Measurements from ENCODE around the gene GMDS.

GMDS gene

DNA sequence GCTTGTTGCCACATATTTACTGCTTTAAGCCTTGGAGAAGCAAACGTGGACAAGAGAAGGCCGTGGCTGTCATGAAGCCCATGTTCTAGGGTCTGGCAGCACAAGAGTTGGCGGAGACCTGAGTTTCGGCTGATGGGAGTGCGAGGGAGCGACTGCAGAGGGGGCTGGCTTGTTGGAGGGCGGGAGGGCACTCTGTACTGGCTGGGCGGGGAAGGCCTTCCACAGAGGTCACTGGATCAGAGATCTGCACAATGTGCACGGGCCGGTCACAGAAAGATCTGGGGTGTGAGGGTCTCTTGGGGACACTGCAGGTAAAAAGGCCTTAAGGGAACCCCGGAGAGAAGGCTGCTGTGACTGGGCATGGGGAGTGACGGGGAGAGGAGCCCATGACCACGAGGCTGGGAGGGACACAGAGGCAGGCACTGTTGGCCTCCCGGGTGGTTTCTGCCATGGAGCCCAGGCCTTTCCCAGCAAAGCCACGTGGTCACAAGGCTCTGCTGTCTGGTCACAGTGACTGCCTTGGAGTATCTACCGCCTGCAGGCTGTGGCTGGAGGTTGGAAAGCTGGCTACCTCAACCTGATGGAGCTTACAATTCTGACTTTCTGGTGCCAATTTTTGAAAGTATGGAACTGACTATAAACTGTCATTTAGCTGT is 611.9 kb downstream of the GMDS start:
- DNase-seq, result no peak

DNA sequence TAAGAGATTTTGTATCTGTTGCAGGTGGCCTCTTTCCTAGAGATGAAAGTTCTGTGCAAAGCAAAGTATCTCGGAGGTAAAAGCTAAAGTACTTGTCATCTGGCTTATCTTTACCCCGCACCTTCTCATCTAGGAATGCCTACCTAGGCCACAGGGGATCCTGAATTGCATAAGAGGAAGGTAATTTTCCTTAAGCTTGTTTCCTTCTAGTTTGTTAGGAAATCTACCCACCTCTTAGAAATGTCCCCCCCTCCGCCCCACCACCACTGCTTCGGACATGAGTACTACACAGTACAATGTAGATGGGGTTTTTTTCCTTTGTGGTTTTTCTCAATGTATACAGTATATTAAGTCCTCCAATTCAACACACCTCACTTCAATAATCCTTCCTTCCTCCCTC is 614.2 kb downstream of the GMDS start:
- no peak for DNase-seq

DNA sequence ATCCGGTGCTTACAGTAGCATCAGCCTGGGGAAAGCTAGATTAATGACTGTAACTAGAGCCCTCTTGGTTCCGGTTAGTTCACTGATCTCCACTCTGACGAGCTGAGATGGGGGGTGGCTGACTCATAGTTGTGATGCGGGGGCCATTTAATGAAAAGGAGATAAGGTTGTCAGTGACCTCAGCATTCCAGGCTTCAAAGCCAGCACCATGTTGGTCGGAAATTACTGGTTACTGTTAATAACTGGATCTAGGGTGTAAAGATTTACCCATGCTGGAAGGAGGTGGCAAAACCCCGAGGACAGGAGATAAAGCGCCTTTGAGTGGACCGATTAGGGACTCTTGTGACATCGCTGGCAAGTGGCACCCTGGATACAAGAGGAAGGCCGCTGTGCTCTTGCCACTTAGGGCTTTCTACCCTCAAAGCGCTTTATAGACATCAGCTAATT is 614.6 kb downstream of the GMDS start:
- DNase-seq, result no peak

DNA sequence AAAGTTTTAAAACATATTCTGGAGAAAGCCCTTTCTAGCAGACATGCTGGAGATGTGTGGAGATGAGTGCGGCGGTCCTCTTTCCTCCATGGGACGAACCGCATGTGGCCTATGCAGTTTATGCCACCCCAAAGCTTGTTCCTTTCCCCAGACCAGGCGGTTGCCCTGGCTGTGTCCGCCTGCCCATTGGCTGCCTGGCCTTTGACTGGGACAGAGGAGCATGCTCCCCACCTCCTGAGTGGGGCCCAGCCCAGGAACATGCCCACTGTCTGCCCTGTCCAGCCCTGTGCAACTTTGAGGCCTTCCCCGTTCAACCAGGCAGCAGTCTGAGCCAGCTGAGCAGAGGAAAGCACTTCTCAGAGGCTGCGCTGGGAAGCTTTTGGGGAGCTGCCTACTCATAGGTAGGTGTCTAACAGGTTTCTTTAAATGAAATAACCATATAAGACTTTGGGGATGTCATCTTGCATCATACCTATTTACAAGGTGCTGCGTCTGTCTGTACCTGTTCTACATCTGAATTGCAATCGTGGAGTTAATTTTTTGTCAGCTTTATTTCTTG is 615.1 kb downstream of the GMDS start:
- DNase-seq, result no peak

DNA sequence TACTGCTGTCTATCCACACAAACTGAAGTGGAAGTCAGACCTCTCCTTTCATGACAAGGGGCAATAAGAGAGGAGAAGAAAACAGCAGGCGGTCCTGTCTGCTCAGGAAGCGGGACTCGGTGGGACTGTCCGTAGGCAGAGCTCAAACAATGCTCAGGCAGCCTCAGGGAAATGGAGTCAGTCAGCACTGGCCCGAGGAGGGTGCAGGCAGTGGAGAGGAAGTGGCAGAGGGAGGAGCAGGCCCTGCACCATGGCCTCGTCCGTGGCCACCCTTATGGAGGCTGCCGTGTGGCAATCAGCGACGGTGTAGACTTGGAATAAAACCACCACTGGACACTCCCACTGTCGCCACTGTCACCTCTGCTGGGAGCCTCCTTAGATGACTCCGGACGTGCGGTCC is 616.1 kb downstream of the GMDS start:
- no peak for DNase-seq

DNA sequence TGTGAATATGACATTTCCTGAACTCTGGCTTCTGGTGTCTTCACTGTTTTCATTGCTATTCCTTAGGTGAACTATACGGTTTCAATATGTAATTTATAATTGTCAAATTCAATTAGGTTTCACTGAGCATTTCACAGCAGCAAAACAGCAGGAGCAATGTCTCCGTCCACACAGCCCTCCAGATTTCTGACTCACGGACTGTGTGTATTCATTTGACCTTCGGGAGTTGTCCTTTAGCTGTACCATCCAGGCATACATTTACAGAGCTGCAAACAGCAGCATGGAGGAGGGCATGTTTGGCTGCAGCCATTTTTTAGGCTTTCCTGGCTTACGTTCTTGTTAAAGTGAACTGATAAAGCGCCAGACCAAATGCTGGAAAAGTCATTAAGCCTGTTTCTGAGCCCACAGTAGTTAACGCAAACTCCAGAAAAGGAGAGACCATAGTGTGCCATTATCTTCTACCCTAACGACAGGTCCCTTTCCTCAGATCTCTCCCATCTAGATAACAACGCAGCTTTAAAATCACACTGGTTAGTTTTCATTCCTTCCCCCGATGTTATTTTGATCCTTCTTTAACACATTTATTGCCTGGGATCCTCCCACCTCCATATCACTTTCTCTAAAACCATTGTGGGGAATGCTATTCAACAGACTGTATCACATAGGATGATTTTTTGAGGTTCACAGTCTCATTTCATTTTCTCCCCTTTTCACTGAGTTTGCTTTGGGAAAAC is 617.4 kb downstream of the GMDS start:
- no peak for DNase-seq

DNA sequence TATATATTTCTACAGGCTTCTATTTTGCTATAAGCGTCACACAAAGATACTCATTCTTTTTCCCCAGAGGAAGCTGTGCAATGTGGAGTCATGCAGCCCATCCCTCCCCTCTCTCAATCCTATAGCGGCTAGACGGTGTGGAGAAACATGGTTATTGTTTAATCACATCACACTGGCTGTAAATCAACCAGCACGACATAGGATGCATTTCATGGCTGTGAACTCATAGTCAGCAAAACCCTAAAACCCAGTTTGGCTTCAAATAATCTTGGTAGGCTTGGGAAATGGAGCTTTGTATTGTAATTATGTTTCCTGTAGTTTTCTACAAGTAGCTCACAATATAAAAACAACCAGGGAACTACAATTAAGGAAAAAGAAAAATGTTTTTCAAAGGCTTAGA is 618.9 kb downstream of the GMDS start:
- no peak for DNase-seq

DNA sequence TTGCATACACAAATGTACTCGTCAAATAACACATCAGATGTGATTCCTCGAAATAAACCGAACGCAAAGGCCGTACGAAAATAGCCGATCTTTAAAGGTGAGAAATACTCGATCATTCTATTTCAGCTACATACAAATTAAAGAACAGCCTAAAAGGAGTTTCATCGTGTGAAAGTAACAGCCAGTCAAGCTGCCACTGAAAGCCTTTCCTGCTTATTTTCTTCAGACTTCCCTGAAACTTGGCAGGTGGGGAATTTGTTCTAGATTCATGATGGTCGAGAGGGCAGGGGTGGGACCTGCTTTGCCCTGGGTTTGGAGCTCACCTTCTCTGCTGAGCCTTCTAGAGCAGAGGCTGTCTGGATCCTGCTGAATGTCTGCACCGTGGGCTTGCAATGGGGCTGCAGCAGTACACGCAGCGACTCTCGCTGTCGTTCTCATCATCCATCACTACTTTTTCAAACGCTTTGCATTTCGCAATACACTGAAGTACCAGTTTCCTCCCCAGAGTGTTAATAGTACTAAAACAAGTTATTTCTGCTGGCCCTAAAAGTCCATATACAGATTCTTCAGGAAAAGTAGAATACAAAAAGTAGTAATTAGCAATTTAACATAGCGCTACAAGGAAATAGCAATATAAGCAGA is 619.5 kb downstream of the GMDS start:
- DNase-seq, result no peak

DNA sequence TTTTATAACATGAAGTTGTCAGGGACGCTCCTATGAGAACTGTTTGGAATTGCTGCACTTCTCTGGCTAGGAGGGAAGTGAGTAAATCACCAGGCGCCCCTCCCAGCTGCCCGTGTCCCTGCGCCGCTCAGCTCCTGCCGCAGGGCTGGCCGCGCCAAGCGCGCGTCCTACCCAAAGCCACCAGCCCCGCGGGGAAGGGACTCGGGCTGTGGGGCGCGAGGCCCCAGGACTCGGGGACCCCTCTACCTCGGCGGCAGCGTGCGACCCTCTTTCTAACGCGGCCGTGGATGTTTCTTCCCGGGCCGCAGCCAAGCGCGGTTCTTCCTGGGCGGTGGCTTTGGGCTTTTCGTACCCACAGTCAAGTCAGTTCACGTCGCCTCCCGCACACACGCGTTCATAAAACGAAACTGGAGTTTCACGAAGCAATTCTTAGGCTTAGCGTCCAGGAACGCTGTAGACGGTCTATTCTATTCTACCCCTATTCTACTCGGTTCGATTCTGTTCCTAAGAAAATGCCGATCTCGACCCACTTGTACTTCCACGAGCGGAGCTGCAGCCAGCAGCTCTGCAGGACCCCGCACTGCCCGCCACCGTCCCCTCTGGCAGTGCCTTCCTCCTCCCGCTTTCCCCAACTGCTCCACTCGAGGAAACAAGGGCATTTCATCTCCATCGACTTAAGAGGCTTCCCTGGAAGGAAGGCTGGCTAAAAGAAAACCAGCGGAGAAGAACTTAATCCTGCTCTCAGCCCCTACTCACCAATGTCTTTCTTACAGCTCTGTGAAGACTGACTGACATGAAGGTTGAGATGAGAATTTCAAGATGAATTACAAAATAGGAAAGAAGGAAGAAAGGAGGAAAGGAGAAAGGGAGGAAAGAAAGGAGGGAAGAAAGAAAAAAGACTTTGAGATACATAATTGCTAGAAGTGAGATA is 620.3 kb downstream of the GMDS start:
- no peak for DNase-seq

DNA sequence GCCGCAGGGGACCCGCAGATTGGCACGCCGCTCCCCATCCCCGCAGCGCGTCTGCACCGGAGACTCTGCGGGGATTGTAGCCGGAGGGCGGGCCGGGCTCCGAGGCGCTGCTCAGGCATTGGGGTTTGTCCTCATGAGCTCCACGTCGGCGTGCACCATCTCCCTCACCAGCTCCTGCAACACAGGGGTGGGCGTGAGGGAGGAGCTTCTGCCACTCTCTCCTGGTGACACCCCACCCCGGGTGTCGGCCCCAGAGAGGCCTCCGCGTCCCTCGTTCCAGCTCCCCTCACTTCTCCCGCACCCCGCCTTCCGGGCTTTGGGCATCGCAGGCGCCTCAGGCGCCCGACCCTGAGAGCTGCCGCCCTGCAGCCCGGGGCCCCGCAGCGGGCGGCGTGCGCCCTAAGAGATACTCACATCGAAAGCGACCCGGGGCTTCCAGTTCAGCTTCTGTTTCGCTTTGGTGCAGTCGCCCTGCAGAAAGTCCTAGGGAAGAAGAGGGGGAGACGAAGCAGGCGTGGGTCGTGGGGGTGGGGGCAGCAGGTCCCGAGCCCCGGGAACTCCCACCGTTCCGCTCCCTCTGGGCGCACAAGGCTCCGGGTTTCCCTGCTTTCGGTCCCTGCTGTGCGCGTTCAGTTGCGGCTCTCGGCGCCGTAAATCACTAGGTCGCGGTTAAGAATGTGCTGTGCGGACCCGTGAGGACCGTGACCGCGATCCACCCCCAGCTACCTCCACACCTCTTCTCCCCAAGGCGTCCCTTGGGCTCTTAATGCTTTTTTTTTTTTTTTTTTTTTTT is 621.2 kb downstream of the GMDS start:
- DNase-seq, result no peak

DNA sequence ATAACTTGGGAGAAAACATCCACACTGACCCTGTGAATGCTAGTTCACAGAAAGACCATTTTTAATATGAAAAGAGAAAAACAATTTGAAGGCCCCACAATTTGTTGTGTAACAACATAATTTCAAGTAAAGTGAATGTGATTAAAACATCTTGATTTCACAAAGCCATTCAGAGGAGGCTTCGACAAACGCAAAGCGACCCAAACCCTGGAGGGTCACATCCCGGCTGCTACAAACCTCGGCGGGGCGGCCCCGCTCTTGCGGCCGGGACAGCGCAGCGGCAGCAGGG is 621.7 kb downstream of the GMDS start:
- DNase-seq, result no peak

DNA sequence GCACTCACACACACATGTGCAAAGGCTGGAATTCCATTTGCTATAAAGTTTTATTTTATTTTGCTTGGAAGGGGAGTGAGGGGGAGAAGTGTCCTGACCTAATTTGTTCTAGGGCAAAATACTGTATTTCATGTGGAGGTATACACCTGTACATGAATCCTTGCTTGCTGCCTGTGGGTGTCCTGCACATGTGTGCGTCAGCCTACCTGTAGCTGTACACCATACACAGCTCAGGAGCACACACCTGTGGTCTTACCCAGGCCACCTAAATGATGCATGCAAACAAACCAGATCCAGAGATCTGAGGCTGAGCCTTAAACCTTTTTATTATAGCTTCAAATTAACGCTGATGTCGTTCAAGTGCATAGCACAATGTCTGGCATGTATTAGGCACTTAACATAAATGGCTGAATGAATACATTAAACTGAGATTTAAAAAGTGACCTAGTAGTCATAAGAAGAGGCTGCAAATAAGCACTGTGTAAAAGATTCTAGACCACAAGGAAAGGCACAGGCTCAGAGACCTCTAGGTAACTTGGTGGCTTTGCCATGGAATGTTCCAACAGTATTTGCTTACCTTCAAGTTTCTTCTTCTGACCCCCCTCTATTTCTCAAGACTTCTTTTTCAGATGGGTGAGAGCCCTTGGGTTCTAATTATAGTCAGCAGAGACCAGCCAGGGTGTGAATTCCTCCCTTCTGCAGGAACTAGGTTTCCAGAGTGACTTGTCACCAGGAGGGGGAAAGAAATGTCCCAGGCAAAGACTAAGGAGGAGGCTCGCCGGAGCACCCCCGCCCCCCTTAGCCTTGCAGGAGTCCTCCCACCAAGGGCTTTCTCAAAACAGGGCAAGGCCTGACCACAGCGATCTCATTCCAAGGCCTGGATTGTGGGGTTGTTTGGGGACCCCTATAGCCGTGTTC is 622.3 kb downstream of the GMDS start:
- DNase-seq, result no peak

DNA sequence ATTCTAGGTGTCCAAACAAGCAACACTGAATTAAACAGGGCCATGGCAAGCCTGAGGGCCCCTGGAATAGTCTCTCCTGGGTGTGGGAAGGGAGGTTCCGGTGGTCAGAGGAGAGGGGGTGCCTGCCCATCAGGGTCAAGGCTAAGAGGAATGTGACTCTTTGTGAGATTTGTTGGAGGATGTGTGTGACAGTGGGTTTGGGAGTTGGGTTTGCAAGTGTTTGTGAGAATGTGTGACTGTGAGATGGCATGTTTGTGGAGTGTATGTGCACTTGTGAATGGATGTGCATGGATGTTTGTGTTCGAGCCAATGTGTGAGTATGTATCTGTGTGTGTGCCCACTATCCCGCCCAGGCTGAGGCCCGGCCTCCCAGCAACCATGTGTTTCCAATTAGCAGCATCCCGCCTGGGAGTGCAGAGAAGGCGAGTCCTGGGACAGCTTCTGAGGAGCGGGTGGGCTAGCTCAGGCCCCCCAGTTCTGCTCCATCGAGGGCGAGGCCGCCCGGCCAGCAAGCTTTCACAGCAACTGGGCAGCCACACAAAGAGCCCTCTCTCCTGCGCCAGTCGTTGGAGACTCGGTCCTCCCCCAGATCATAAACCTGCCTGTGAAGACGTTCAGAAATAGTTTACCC is 623.1 kb downstream of the GMDS start:
- DNase-seq, result no peak

DNA sequence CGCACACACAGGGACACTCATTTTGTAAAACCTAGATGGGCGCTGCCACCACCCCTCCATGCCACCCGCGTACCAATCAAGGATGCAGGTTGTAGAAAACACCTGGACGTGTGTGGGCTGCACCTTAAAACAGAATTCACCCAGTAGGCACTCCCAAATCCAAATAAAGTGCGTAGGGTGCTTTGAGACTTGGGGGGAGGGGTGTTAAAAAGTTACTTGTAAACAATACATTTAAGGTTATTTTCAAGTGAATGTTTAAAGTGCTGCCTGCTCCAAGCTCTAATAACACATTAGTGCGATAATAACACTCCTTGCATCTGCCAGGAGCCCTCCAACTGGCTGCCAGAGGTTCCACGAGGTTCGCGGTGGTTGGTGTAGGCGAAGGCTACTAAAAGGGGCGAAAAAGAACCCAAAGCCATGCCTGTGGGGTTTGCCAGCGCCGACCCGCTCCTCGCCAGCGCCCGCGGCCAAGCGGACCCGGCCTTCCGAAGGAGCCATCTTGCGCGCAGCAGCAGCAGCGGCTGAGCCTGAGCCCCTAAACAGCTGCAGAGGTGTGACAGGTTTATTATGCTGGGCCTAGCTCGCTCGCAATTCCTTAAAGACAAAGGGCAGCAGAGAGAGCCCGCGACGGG is 624.2 kb downstream of the GMDS start:
- no peak for DNase-seq

DNA sequence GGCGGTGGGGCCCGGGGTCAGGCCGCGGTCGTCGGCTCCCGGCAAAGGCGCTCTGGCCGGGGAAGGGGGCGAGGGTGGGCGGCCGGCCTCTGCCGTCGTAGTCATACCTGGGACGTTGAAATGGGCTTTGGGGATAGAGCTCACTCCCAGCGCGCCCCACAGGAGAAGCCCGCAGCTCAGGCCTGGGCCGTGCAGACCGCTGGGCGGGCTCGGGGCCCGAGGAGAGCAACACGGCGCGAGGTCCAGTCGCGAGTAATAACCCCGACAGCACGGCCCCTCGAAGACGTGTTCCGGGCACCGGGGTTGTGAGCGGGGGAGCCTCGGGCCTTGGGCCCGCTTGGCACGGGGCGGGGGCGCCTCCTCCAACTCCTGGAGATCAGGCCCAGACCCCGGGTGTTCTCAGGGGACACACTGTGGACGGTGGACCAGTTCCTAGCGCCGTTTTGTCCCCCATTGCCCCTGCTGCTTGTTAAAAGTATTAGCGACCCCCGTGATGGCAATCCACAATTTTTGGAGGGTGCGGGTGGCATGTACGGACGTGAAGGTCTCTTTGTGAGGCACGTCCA is 624.8 kb downstream of the GMDS start:
- DNase-seq, result no peak

DNA sequence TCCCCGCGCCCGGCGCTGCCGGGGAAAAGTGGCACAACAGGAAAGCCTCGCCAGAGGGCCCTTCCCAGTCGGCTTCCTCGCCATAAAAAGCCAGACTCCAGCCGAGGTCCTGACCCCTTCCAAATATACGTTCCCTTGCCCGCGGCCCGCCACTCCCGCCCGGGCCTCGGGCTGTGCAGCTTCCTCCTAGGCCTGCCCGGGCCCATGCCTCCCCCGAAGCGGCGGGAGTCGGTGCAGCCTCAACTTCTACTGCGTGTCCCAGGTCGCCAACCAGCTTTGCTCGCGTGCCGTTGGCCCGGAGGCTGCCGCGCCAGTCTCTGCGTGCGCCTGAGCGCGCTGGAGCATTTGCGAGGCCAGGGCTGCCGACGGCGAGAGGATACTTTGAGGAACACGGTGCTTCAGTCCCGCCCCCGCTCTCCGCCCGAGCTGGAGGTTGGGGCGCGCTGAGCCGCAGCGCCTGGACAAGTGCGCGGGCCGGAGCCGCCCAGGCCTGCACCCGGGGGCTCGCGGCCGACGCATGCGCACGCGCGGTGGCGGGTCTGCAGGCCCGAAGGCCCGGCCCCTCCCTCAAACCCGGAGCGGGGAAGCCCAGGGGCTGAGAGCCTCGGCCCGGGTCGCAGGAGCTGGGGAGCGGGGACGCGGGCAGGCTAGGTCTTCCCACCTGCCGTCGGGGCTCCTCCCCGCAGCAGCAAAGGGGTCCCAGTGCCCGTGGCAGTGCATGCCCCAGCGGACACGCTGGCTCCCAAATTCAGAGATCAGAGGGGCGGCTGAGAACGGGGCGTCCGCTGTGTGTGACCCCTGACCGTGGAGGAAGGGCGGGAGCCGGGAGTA is 625.5 kb downstream of the GMDS start:
- DNase-seq, result no peak

DNA sequence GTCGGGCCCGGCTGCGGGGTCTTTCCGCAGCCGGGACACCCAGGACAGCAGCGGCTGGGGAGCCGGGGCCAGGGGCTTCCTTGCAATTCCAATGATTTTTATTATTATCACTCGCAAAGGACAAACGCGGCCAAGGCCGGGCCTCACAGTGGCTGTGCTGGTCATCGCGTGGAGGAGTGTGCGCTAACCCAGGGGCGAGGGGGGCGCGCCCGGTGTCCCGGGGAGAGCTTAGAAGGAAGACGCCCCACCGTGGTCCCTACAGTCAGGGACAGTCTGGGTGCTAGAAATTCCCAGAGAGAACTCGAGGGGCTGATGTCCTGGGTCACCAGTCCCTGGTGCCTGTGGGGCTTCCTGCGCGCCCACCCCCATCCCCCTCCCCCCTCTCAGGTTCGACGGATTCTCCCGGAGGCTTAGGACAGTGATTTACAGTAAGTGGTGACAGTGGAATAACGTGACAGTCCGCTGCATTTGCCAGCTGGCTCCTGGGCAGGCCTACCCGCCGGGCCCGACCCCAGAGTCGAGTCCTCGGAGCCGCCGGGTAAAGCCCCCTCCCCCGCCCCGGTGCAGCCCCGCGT is 626.2 kb downstream of the GMDS start:
- no peak for DNase-seq
